Measurements from ENCODE around the gene SLC44A2. TPM values are rescaled to one million over a fixed set of nuclear protein-coding genes. Genes with fewer than 3 reads are reported as not detected.

SLC44A2 gene
- total RNA-seq, 1 experiment from 2014 or later = 239 TPM

DNA sequence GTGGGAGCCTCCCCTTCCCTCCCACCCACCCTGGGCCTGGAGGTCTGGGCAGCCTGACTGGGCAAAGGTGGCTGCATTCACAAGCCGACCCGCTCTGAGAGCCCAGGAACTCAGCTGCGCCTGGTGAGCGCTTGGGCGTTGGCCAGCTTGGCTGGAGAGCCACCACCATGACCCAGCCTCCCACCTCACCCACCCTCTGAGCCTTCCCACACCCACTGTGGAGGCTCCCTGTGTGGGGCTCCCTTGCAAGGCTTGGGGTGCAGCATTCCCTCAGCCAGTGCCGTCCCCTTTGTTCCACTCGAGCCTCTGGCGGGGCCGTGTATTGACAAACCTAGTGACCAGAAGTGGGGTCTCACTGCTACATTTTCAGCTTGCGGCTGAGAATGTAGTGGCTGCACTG lies 60.8 kb downstream of the SLC44A2 start:
- peaks cover 43% of the 10 kb centered on the region for H3K36me3 ChIP-seq (ENCODE audit: low read depth)
- no peak for TF ChIP-seq CTCF (conservative IDR thresholded peaks at IDR 0.05)
- no peak for TF ChIP-seq EZH2 (IDR thresholded peaks at IDR 0.05; ENCODE audit: low read depth)
- H3K27ac ChIP-seq = no peak overlapping the region
- no peaks in the 10 kb centered on the region for H3K4me1 ChIP-seq (replicated peaks; ENCODE audit: insufficient read depth)
- H3K4me2 ChIP-seq = no peak overlapping the region
- H3F3A ChIP-seq (ENCODE audit: insufficient read depth, low read depth) = peaks cover 53% of the 10 kb centered on the region
- POLR2A ChIA-PET (ENCODE audit: unreplicated experiment) = no interaction called here
- H3K9me3 ChIP-seq (ENCODE audit: insufficient read depth, low read depth) = no peaks in the 10 kb centered on the region
- H2AFZ ChIP-seq = no peak overlapping the region
- intact Hi-C loops (cut with micrococcal nuclease; ENCODE audit: unreplicated experiment) = no loop called here
- no peak for DNase-seq
- CTCF ChIA-PET = no interaction called here
- peaks cover 88% of the 10 kb centered on the region for H4K20me1 ChIP-seq (ENCODE audit: insufficient read depth)
- no TSS peak for BruUV-seq (replicated peaks)
- peaks cover 8% of the 10 kb centered on the region; the same call in 1 of the 2 replicates for H3K79me2 ChIP-seq (ENCODE audit: low read depth)
- no peaks in the 10 kb centered on the region for H3K27me3 ChIP-seq (ENCODE audit: insufficient read depth, low read depth)
- no peaks in the 10 kb centered on the region for H3K9me2 ChIP-seq (ENCODE audit: insufficient read depth)
- no peak overlapping the region for H3K4me3 ChIP-seq

GRCh38 chr19:10686661-10687517 lies 61.5 kb downstream of the SLC44A2 start:
- Histone ChIP-seq H3K4me2 (no peak overlapping the region), H3K27me3 (ENCODE audit: insufficient read depth, low read depth) (no peaks in the 10 kb centered on the region), H2AFZ (no peak overlapping the region), H3F3A (ENCODE audit: insufficient read depth, low read depth) (peaks cover 52% of the 10 kb centered on the region), H3K9me3 (ENCODE audit: insufficient read depth, low read depth) (no peaks in the 10 kb centered on the region), H3K9me2 (ENCODE audit: insufficient read depth) (no peaks in the 10 kb centered on the region), H3K4me1 (replicated peaks; ENCODE audit: insufficient read depth) (no peaks in the 10 kb centered on the region), H4K20me1 (ENCODE audit: insufficient read depth) (peaks cover 88% of the 10 kb centered on the region), H3K36me3 (ENCODE audit: low read depth) (peaks cover 36% of the 10 kb centered on the region), H3K79me2 (ENCODE audit: low read depth) (peaks cover 2% of the 10 kb centered on the region; the same call in 1 of the 2 replicates), H3K4me3 (no peak overlapping the region), H3K27ac (no peak overlapping the region)
- CTCF ChIA-PET = no interaction called here
- intact Hi-C loops (cut with micrococcal nuclease; ENCODE audit: unreplicated experiment) = no loop called here
- TF ChIP-seq EZH2 (IDR thresholded peaks at IDR 0.05; ENCODE audit: low read depth) (no peak), CTCF (conservative IDR thresholded peaks at IDR 0.05) (no peak)
- DNase-seq = peak in 1 of 2 experiments; percentile 19
- POLR2A ChIA-PET (ENCODE audit: unreplicated experiment) = no interaction called here
- no TSS peak for BruUV-seq (replicated peaks)

- Histone ChIP-seq H4K20me1 (ENCODE audit: insufficient read depth) (peaks cover 88% of the 10 kb centered on the region), H3K36me3 (ENCODE audit: low read depth) (peaks cover 31% of the 10 kb centered on the region)
- TF ChIP-seq EZH2 (IDR thresholded peaks at IDR 0.05; ENCODE audit: low read depth) = no peak
Measured at GRCh38 chr19:10687518-10688288, 62.4 kb downstream of the SLC44A2 start.

More at GRCh38 chr19:10687518-10688288, 62.4 kb downstream of the SLC44A2 start:
- POLR2A ChIA-PET (ENCODE audit: unreplicated experiment) = interaction anchor here (0.6 kb wide), 1 partner anchor 248 kb away, joined by 5 read pairs; no protein-coding TSS in a partner anchor
- intact Hi-C loops (cut with micrococcal nuclease; ENCODE audit: unreplicated experiment) = no loop called here
- Histone ChIP-seq H3K9me2 (ENCODE audit: insufficient read depth) (no peaks in the 10 kb centered on the region), H3K4me1 (replicated peaks; ENCODE audit: insufficient read depth) (no peaks in the 10 kb centered on the region), H2AFZ (no peak overlapping the region), H3K79me2 (ENCODE audit: low read depth) (no peaks in the 10 kb centered on the region), H3F3A (ENCODE audit: insufficient read depth, low read depth) (peaks cover 52% of the 10 kb centered on the region), H3K4me3 (no peak overlapping the region), H3K9me3 (ENCODE audit: insufficient read depth, low read depth) (no peaks in the 10 kb centered on the region), H3K4me2 (no peak overlapping the region), H3K27ac (no peak overlapping the region), H3K27me3 (ENCODE audit: insufficient read depth, low read depth) (no peaks in the 10 kb centered on the region)
- no TSS peak for BruUV-seq (replicated peaks)
- CTCF ChIA-PET = no interaction called here
- no peak for DNase-seq
